Erythroblast (primary cell): Measurements from ENCODE around the gene POU4F1.
A peak's percentile ranks its signal among the peaks of the same experiment; 100 is the strongest.

ENCODE experiments used
- DNase-seq, 2 experiments: peaks; one replicate each; lab custom pipeline; 2025; lab: John Stamatoyannopoulos, UW
- GATA1 ChIP-seq: IDR thresholded peaks from 2 replicates; pipeline ENCODE4 v1.6.1; 2011; ENCODE audit warnings: low read depth, mild to moderate bottlenecking, control low read depth, low read length, moderate library complexity
- POLR2A ChIP-seq: IDR thresholded peaks from 2 replicates; pipeline ENCODE4 v1.6.1; 2011; ENCODE audit warnings: mild to moderate bottlenecking, low read length

The POU4F1 gene

DNA sequence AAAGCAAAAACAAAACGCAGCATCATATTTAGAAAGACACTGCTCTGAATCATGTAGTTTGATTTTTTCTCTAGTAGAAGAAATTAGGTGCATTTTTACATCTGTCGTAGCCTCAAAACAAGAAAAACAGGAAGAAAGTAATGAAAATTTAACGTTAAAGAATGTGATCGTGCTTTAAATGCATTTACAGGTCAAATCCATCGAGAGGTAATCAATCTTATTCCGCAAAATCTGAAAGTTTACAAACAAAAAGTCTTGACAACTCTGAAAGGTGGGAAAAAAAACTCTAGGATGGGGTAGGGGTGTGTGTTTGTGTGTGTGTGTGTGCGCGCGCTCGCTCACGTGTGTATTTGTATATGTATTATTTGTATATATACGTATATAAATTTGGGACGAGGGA is 10.2 kb downstream of the POU4F1 start:
- TF ChIP-seq POLR2A (no peak), GATA1 (no peak)
- DNase-seq, result no peak

GRCh38 chr13:78592584-78592983 is 10.8 kb downstream of the POU4F1 start:
- TF ChIP-seq GATA1, result no peak
- no peak for TF ChIP-seq POLR2A
- no peak for DNase-seq

GRCh38 chr13:78589206-78589605 is 14.1 kb downstream of the POU4F1 start:
- peak; percentile 50 to 51 for DNase-seq
- no peak for TF ChIP-seq GATA1
- TF ChIP-seq POLR2A, result no peak

- TF ChIP-seq POLR2A (no peak), GATA1 (no peak)
- DNase-seq, result no peak
Observed at GRCh38 chr13:78587395-78587794, 16.0 kb downstream of the POU4F1 start.

- DNase-seq, result peak; percentile 44 to 49
- TF ChIP-seq GATA1 (no peak), POLR2A (no peak)
Observed at GRCh38 chr13:78586706-78587105, 16.6 kb downstream of the POU4F1 start.

DNA sequence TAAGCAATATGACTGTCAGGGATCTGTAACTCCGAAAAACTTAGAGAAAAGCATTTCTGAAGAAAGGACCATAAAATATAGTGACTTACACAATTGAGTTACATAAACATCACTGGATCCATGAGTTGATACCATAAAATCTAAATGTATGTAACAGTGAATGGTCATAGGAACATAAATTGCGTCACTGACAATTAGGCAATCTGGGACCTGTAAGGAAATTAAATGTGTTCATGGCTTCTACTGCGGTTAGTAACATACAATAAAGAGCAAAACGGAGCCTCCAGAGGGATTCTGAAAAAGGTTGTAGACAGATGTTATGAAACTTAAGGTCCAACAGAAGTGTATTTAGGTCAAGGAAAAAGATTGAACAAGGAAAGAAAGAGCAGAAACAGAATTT is 27.1 kb downstream of the POU4F1 start:
- no peak for TF ChIP-seq POLR2A
- TF ChIP-seq GATA1, result no peak
- no peak for DNase-seq

DNA sequence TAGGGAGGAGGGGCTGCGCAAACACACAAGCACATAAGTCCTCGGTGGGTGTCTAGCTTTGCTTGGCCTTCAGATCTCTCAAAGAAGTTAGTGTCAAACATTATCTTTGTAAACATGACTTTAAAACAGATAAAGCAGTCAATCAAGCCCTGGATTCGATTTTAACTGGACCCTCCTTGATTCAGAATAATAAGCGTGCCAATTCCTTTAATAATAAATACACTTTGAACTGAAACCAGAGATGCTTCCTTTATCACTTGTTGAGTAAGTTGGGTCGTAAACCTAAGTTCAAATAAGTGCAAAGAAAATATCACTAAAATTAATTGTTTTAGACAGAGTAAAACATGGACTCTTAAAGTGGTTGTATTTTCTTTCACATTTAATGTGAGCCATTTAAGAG is 30.9 kb downstream of the POU4F1 start:
- TF ChIP-seq GATA1 (no peak), POLR2A (no peak)

DNA sequence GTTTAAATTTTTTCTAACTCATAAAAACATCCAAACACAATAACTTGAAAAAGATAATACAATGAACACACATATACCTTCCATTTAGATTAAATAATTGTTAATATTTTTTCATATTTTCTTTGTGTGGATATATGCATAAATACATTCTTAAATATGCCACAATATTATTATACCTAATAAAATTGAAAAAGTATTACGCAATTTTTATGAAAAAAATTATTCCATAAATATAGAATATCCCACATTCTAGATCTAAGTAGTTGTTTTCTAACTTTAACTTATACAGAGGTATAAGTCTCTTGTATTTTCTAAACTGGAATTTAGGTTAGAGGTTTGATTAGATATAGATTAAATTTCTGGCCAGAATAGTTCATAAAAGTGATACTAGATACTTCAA is 34.3 kb downstream of the POU4F1 start:
- TF ChIP-seq POLR2A, result no peak
- no peak for TF ChIP-seq GATA1
- DNase-seq, result no peak

More for the DNA sequence above, 30.9 kb downstream of the POU4F1 start:
- no peak for DNase-seq

GRCh38 chr13:78566631-78567030 is 36.7 kb downstream of the POU4F1 start:
- no peak for DNase-seq
- TF ChIP-seq GATA1 (no peak), POLR2A (no peak)

- TF ChIP-seq GATA1, result no peak
- no peak for TF ChIP-seq POLR2A
- no peak for DNase-seq
Observed at GRCh38 chr13:78562237-78562889, 41.0 kb downstream of the POU4F1 start.
